Natural killer cell (primary cell): ENCODE data around the gene HTR3D. TPM values are rescaled to one million over a fixed set of nuclear protein-coding genes. Genes with fewer than 3 reads are reported as not detected.

Experiments used
- ATAC-seq, 3 donors: fragments of 150-1000 bp in 2 of 3; fragments of 200-7000 bp in 1 of 3; cut with Tn5 transposase; 1 replicate in 1 of 3; 2 replicates in 2 of 3; pipeline ENCODE4 v1.10.0; 2021; ENCODE audit warnings: mild to moderate bottlenecking in 2 of 3, moderate library complexity in 2 of 3
- DNase-seq, 2 donors: peaks; one replicate each; pipeline versions ENCODE4 v3.0.0 to v3.0.0-alpha.2; 2013 to 2021; ENCODE audit warnings: mixed read lengths in 1 of 2
- H3K27ac ChIP-seq: one replicate; pipeline ENCODE4 v1.5.1; 2013; ENCODE audit warnings: mild to moderate bottlenecking, low read length
- H3K27me3 ChIP-seq: one replicate; pipeline ENCODE4 v1.6.1; 2013; ENCODE audit warnings: low read length; ENCODE audit not compliant: control insufficient read depth, insufficient read depth
- H3K36me3 ChIP-seq: one replicate; pipeline ENCODE4 v1.6.1; 2013; ENCODE audit warnings: low read length; ENCODE audit not compliant: control insufficient read depth, insufficient read depth
- H3K4me1 ChIP-seq: one replicate; pipeline ENCODE4 v1.6.1; 2013; ENCODE audit warnings: low read length; ENCODE audit not compliant: control insufficient read depth, insufficient read depth
- H3K4me3 ChIP-seq: one replicate; pipeline ENCODE4 v1.5.1; 2013; ENCODE audit warnings: low read length
- H3K9me3 ChIP-seq: one replicate; pipeline ENCODE4 v1.6.1; 2013; ENCODE audit warnings: low read length; ENCODE audit not compliant: control insufficient read depth, insufficient read depth
- H3K27ac Mint-ChIP-seq, 2 donors: one replicate each; pipeline ENCODE4 v1.8.0; 2022; ENCODE audit warnings: mild to moderate bottlenecking in 2 of 2, mixed read lengths in 2 of 2, moderate library complexity in 1 of 2
- H3K27me3 Mint-ChIP-seq, 2 donors: one replicate each; pipeline ENCODE4 v1.8.0; 2022; ENCODE audit warnings: low read depth in 2 of 2, mixed read lengths in 2 of 2
- H3K36me3 Mint-ChIP-seq: one replicate; pipeline ENCODE4 v1.8.0; 2022; ENCODE audit warnings: mixed read lengths
- H3K4me1 Mint-ChIP-seq, 2 donors: one replicate each; pipeline ENCODE4 v1.8.0; 2022; ENCODE audit warnings: mixed read lengths in 2 of 2
- H3K4me3 Mint-ChIP-seq: one replicate; pipeline ENCODE4 v1.8.0; 2022; ENCODE audit warnings: mild to moderate bottlenecking, moderate library complexity, mixed read lengths
- H3K9me3 Mint-ChIP-seq, 2 donors: one replicate each; pipeline ENCODE4 v1.8.0; 2022; ENCODE audit warnings: mixed read lengths in 2 of 2
- CTCF ChIP-seq: fragments of 200-600 bp; IDR thresholded peaks from one replicate; pipeline ENCODE4 v1.8.0; 2022; ENCODE audit warnings: antibody characterized with exemption
- WGBS: methylation state at CpG from one replicate; pipeline ENCODE4 v1.1.7; 2013; ENCODE audit warnings: missing lambda C conversion rate; ENCODE audit not compliant: insufficient coverage; 5-methylcytosine and 5-hydroxymethylcytosine counted together
- intact Hi-C: fragments of 100-400 bp; cut with micrococcal nuclease; formaldehyde crosslinking; loops from one replicate; pipeline ENCODE4 v1.14.2; 2022
- total RNA-seq, 4 donors: library from RNA; stranded (reverse); fragments of 120-200 nt in 1 of 4; gene quantifications; one replicate each; pipeline versions ENCODE4 v1.2.3 to v1.2.4, GENCODE V29; 2013 to 2022

Gene HTR3D
- total RNA-seq, 3 donors from 2014 or later (not counting 1 experiment from before 2014, with no cell fraction given), result not detected

DNA sequence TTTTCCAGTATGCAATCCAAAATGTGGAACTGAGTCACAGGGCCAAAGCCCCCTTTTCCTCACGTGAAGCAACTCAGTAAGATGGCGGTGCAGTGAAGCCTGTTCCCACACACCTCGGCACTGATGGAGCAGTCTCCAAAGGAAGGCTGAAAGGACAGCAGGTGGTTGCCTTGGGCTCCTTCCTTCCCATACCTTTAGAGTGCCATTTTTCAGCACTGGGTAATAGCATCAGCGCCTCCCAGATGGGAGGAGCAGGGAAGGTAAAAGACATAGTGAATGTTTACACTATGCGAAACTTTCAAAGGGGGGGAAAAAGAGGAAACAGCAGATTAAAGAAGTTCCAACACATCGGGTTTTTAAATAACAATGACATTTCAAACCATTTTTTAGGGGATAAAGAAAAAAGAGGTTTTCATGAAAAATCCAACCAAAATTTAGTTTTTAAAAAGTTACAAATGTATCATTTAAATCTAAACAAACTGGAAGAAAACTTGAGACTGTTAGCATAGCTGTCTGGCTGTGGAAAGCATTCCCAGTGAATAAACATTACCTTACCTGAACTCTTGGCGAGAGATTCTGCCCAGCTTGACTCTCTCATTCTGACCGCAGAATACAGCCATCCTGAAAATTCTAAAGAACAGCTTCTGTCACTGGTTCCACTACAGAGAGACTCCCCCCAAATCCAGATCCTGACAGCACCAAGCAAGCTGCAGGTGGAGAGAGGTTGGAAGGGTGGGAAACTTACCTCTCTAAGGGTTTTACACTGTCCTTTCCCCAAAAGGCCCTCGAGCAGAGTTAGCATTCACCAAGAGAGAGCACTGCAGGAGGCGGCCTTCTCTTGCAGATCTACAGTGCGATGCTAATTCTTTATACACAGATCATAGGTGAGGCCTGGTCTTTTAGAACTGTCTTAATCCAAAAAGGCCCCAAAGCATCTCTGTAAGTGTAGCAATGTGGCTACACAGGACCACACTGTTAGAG lies 46.5 kb upstream of the HTR3D start:
- intact Hi-C loops, result no loop called here
- ATAC-seq (no peak), DNase-seq (no peak)
- Histone ChIP-seq H3K27ac (no peak overlapping the region), H3K4me1 (no peaks in the 10 kb centered on the region), H3K9me3 (no peaks in the 10 kb centered on the region), H3K4me3 (no peak overlapping the region), H3K36me3 (peaks cover 32% of the 10 kb centered on the region), H3K27me3 (no peaks in the 10 kb centered on the region)
- Mint-ChIP-seq H3K36me3 (peaks cover 12% of the 10 kb centered on the region), H3K27me3 (no peaks in the 10 kb centered on the region), H3K4me3 (no peak overlapping the region), H3K9me3 (no peaks in the 10 kb centered on the region), H3K27ac (no peak overlapping the region), H3K4me1 (no peaks in the 10 kb centered on the region)
- TF ChIP-seq CTCF, result no peak
- WGBS, result 95% methylated on average over 10 of the region's 11 CpGs

DNA sequence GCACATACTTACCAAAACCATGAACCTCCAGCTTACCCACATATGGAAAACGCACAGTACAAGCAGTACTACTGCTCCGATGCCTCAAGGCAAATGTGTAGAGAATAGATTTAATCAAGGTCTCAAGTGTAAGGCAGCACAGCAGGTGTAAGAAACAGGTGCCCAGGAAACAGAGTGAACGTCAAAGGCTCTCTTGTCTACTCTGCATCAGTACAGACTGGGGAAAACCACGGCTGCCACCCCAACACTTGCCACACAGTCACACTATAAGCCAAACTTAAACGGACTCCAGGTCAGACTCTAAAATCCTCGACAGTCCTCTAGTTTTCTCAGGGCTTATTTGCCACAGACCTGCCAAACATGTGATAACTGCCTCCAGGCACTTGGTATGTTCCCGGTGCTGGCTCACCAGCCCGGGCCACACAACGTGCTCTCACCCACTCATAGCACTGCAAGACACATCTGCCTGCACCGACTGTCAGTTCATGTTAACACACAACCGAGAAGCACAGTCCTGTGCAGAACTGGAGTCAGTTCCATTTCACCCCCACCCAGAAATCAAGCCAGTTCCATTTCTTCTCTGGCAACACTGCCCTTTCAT lies 44.4 kb upstream of the HTR3D start:
- Histone ChIP-seq H3K36me3 (peaks cover 26% of the 10 kb centered on the region), H3K4me1 (no peaks in the 10 kb centered on the region), H3K9me3 (no peaks in the 10 kb centered on the region), H3K27ac (no peak overlapping the region), H3K27me3 (no peaks in the 10 kb centered on the region), H3K4me3 (no peak overlapping the region)
- TF ChIP-seq CTCF, result no peak
- WGBS, result 66% methylated on average over 11 of the region's 11 CpGs
- intact Hi-C loops, result no loop called here
- H3K27me3 Mint-ChIP-seq, result no peaks in the 10 kb centered on the region
- H3K36me3 Mint-ChIP-seq, result peaks cover 12% of the 10 kb centered on the region
- DNase-seq, result no peak
- ATAC-seq, result no peak
- H3K4me3 Mint-ChIP-seq, result no peak overlapping the region
- no peak overlapping the region for H3K27ac Mint-ChIP-seq
- H3K4me1 Mint-ChIP-seq, result no peaks in the 10 kb centered on the region
- H3K9me3 Mint-ChIP-seq, result no peaks in the 10 kb centered on the region

DNA sequence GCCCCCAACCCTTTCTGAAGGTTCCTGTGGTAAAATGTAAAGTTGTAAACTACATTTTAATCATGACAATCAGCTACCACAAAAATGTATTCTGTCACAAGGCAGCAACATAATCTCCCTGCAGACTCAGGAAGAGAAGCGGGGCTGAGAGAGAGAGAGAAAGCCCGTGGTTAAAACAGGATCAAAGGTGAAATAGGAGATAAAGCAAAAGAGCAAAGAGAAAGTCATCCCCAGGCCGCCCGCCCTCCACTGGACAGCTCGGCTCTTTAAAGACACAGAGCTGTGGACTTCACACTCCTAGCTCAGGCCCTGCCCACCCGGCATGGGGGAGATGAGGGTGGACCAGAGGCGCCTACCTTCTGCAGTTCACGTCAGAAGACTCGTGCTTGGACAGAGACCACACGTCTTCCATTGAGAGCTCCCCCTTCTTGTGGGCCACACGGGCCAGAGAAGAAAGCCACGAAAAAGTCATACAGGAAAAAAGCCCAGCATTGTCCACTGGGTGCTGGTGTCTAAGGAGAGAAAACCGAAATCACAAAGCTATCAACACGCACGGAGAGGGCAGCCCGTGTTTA lies 43.2 kb upstream of the HTR3D start:
- no peak for ATAC-seq
- peaks cover 21% of the 10 kb centered on the region for H3K36me3 ChIP-seq
- H3K4me1 Mint-ChIP-seq, result no peaks in the 10 kb centered on the region

More for the DNA sequence above, 43.2 kb upstream of the HTR3D start:
- H3K27me3 ChIP-seq, result no peaks in the 10 kb centered on the region
- Mint-ChIP-seq H3K27me3 (no peaks in the 10 kb centered on the region), H3K36me3 (peaks cover 12% of the 10 kb centered on the region), H3K27ac (no peak overlapping the region), H3K9me3 (no peaks in the 10 kb centered on the region), H3K4me3 (no peak overlapping the region)
- no peaks in the 10 kb centered on the region for H3K9me3 ChIP-seq
- no peak for DNase-seq
- intact Hi-C loops, result no loop called here
- no peak overlapping the region for H3K4me3 ChIP-seq
- H3K27ac ChIP-seq, result no peak overlapping the region
- H3K4me1 ChIP-seq, result no peaks in the 10 kb centered on the region
- no peak for TF ChIP-seq CTCF
- WGBS, result 64% methylated on average over 16 of the region's 16 CpGs
